ENCODE measurements around the gene PANX2.

The PANX2 gene

GRCh38 chr22:50229370-50229769, 58.8 kb downstream of the PANX2 start:
- TF ChIP-seq CTCF (IDR thresholded peaks at IDR 0.05; ENCODE audit: insufficient read depth, low read length, missing control alignments) = no peak
- CTCF ChIA-PET = interaction anchor here (4.4 kb wide), 1 partner anchor 12 kb away, joined by 34 read pairs; no protein-coding TSS in a partner anchor
- POLR2A ChIA-PET = no interaction called here
- H3K4me3 ChIP-seq (ENCODE audit: low read depth, low read length) = no peak overlapping the region
- no peak for DNase-seq (ENCODE audit: low read depth, low spot score)

All from AG04449 (cell line).